WTC11 (cell line): ENCODE results near the gene HMGN4. TPM values are rescaled to one million over a fixed set of nuclear protein-coding genes. Genes with fewer than 3 reads are reported as not detected.

Source experiments
- ATAC-seq: fragments of 200-7000 bp; cut with Tn5 transposase; 2 replicates; pipeline ENCODE4 v1.10.0; 2021; ENCODE audit warnings: mild to moderate bottlenecking, moderate library complexity
- CTCF ChIA-PET: fragments of 300-600 bp; sonication (Branson Sonifier 250); formaldehyde crosslinking; loops from one replicate; lab custom pipeline; 2021; ENCODE audit warnings: antibody characterized with exemption; lab: Charles Lee
- POLR2A ChIA-PET: fragments of 350-600 bp; sonication (Branson Sonifier 250); formaldehyde crosslinking; loops from one replicate; lab custom pipeline; 2021; ENCODE audit warnings: antibody characterized with exemption; lab: Charles Lee
- DNase-seq: peaks from one replicate; pipeline ENCODE4 v3.0.0; 2021; ENCODE audit warnings: low spot score
- H3K27ac Mint-ChIP-seq: 2 replicates; pipeline ENCODE4 v1.8.0; 2021; ENCODE audit warnings: mixed read lengths
- H3K27me3 Mint-ChIP-seq: 2 replicates; pipeline ENCODE4 v1.8.0; 2021; ENCODE audit warnings: low read depth, mild to moderate bottlenecking, moderate library complexity, mixed read lengths
- H3K36me3 Mint-ChIP-seq: 2 replicates; pipeline ENCODE4 v1.8.0; 2021; ENCODE audit warnings: mixed read lengths
- H3K4me1 Mint-ChIP-seq: 2 replicates; pipeline ENCODE4 v1.8.0; 2022; ENCODE audit warnings: mixed read lengths
- H3K4me3 Mint-ChIP-seq: 2 replicates; pipeline ENCODE4 v1.8.0; 2021; ENCODE audit warnings: mild to moderate bottlenecking, moderate library complexity, mixed read lengths
- H3K9me3 Mint-ChIP-seq: 2 replicates; pipeline ENCODE4 v1.8.0; 2021; ENCODE audit warnings: mixed read lengths
- CBFB ChIP-seq: sonication (generic); formaldehyde crosslinking; IDR thresholded peaks from 2 replicates; pipeline ENCODE4 v1.8.1; 2022; ENCODE audit warnings: mild to moderate bottlenecking, low read depth, missing genetic modification reagents
- CREM ChIP-seq: sonication (generic); formaldehyde crosslinking; IDR thresholded peaks from 2 replicates; pipeline ENCODE4 v1.8.1; 2022; ENCODE audit warnings: mild to moderate bottlenecking, missing genetic modification reagents, moderate library complexity
- FOXJ3 ChIP-seq: sonication (generic); formaldehyde crosslinking; IDR thresholded peaks from 2 replicates; pipeline ENCODE4 v1.9.0; 2021; ENCODE audit warnings: missing genetic modification reagents, mild to moderate bottlenecking, borderline replicate concordance
- FOXK1 ChIP-seq: sonication (generic); formaldehyde crosslinking; IDR thresholded peaks from 2 replicates; pipeline ENCODE4 v1.8.0; 2022; ENCODE audit warnings: mild to moderate bottlenecking, moderate library complexity, missing genetic modification reagents
- FOXP1 ChIP-seq: sonication (generic); formaldehyde crosslinking; IDR thresholded peaks from 2 replicates; pipeline ENCODE4 v1.8.0; 2022; ENCODE audit warnings: missing genetic modification reagents, mild to moderate bottlenecking, moderate library complexity, borderline replicate concordance
- GRHL2 ChIP-seq: fragments of 250-450 bp; sonication (Bioruptor Pico); IDR thresholded peaks from 2 replicates; pipeline ENCODE4 v1.8.0; 2022; ENCODE audit warnings: mild to moderate bottlenecking, moderate library complexity; ENCODE audit not compliant: insufficient replicate concordance, severe bottlenecking
- ZNF423 ChIP-seq: fragments of 250-450 bp; sonication (Bioruptor Pico); IDR thresholded peaks from 2 replicates; pipeline ENCODE4 v2.1.2; 2022; ENCODE audit warnings: mild to moderate bottlenecking, moderate library complexity
- total RNA-seq: library from RNA; stranded (reverse); gene quantifications from 3 replicates; pipeline ENCODE4 v1.2.3, GENCODE V29; 2021
- TF ChIP-seq, protein P1 (sequence below): sonication (generic); formaldehyde crosslinking; conservative IDR thresholded peaks from 2 replicates; pipeline ENCODE4 v1.8.1; 2023; ENCODE audit warnings: mild to moderate bottlenecking, low read depth, missing genetic modification reagents, moderate library complexity
- TF ChIP-seq, protein P2 (sequence below): fragments of 250-450 bp; sonication (Bioruptor Pico); IDR thresholded peaks from 2 replicates; pipeline ENCODE4 v1.9.0; 2021; ENCODE audit warnings: mild to moderate bottlenecking, borderline replicate concordance
- TF ChIP-seq, protein P3 (sequence below): sonication (generic); formaldehyde crosslinking; IDR thresholded peaks from 2 replicates; pipeline ENCODE4 v1.8.0; 2022; ENCODE audit warnings: mild to moderate bottlenecking, missing genetic modification reagents
- TF ChIP-seq, protein P4 (sequence below): fragments of 250-450 bp; sonication (Bioruptor Pico); conservative IDR thresholded peaks from 2 replicates; pipeline ENCODE4 v1.9.0; 2021; ENCODE audit warnings: mild to moderate bottlenecking
- TF ChIP-seq, protein P5 (sequence below): sonication (generic); formaldehyde crosslinking; IDR thresholded peaks from 2 replicates; pipeline ENCODE4 v1.8.0; 2022; ENCODE audit warnings: missing genetic modification reagents

The HMGN4 gene
- total RNA-seq, 1 experiment from 2014 or later, result 57.1 TPM

DNA sequence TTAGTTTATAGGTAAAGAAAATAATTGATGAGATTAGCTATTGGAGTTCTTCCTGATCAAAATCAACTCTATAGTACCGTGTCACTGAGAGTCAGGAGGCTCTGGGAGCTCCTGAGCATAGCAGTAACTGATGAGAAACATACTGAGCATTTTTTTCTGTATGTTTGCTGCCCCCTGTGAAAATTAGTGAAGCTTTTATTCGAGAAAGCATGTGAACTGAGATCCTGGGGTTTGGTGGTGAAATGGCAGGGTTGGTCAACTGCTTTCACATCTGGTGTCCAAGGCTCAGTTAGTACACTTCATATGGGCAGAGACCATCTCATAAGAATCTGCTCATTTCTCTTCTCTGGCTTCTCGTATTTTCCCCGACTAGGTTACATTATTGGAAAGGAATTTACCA, 54.5 kb downstream of the HMGN4 start:
- no peak for ATAC-seq
- Mint-ChIP-seq H3K9me3 (peaks cover 3% of the 10 kb centered on the region; the same call in 1 of the 2 replicates), H3K36me3 (no peaks in the 10 kb centered on the region)
- TF ChIP-seq ZNF423 (CRISPR knock-in tag) (no peak), FOXK1 (CRISPR knock-in tag) (no peak), GRHL2 (no peak), FOXP1 (CRISPR knock-in tag) (no peak), CREM (CRISPR knock-in tag) (no peak), CBFB (CRISPR knock-in tag) (no peak), FOXJ3 (CRISPR knock-in tag) (no peak)
- TF ChIP-seq, protein P1, sequence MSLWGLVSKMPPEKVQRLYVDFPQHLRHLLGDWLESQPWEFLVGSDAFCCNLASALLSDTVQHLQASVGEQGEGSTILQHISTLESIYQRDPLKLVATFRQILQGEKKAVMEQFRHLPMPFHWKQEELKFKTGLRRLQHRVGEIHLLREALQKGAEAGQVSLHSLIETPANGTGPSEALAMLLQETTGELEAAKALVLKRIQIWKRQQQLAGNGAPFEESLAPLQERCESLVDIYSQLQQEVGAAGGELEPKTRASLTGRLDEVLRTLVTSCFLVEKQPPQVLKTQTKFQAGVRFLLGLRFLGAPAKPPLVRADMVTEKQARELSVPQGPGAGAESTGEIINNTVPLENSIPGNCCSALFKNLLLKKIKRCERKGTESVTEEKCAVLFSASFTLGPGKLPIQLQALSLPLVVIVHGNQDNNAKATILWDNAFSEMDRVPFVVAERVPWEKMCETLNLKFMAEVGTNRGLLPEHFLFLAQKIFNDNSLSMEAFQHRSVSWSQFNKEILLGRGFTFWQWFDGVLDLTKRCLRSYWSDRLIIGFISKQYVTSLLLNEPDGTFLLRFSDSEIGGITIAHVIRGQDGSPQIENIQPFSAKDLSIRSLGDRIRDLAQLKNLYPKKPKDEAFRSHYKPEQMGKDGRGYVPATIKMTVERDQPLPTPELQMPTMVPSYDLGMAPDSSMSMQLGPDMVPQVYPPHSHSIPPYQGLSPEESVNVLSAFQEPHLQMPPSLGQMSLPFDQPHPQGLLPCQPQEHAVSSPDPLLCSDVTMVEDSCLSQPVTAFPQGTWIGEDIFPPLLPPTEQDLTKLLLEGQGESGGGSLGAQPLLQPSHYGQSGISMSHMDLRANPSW (CRISPR knock-in tag), result no peak
- TF ChIP-seq, protein P2, sequence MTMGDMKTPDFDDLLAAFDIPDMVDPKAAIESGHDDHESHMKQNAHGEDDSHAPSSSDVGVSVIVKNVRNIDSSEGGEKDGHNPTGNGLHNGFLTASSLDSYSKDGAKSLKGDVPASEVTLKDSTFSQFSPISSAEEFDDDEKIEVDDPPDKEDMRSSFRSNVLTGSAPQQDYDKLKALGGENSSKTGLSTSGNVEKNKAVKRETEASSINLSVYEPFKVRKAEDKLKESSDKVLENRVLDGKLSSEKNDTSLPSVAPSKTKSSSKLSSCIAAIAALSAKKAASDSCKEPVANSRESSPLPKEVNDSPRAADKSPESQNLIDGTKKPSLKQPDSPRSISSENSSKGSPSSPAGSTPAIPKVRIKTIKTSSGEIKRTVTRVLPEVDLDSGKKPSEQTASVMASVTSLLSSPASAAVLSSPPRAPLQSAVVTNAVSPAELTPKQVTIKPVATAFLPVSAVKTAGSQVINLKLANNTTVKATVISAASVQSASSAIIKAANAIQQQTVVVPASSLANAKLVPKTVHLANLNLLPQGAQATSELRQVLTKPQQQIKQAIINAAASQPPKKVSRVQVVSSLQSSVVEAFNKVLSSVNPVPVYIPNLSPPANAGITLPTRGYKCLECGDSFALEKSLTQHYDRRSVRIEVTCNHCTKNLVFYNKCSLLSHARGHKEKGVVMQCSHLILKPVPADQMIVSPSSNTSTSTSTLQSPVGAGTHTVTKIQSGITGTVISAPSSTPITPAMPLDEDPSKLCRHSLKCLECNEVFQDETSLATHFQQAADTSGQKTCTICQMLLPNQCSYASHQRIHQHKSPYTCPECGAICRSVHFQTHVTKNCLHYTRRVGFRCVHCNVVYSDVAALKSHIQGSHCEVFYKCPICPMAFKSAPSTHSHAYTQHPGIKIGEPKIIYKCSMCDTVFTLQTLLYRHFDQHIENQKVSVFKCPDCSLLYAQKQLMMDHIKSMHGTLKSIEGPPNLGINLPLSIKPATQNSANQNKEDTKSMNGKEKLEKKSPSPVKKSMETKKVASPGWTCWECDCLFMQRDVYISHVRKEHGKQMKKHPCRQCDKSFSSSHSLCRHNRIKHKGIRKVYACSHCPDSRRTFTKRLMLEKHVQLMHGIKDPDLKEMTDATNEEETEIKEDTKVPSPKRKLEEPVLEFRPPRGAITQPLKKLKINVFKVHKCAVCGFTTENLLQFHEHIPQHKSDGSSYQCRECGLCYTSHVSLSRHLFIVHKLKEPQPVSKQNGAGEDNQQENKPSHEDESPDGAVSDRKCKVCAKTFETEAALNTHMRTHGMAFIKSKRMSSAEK, result no peak
- TF ChIP-seq, protein P3, sequence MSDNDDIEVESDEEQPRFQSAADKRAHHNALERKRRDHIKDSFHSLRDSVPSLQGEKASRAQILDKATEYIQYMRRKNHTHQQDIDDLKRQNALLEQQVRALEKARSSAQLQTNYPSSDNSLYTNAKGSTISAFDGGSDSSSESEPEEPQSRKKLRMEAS (CRISPR knock-in tag), result no peak
- TF ChIP-seq, protein P4, sequence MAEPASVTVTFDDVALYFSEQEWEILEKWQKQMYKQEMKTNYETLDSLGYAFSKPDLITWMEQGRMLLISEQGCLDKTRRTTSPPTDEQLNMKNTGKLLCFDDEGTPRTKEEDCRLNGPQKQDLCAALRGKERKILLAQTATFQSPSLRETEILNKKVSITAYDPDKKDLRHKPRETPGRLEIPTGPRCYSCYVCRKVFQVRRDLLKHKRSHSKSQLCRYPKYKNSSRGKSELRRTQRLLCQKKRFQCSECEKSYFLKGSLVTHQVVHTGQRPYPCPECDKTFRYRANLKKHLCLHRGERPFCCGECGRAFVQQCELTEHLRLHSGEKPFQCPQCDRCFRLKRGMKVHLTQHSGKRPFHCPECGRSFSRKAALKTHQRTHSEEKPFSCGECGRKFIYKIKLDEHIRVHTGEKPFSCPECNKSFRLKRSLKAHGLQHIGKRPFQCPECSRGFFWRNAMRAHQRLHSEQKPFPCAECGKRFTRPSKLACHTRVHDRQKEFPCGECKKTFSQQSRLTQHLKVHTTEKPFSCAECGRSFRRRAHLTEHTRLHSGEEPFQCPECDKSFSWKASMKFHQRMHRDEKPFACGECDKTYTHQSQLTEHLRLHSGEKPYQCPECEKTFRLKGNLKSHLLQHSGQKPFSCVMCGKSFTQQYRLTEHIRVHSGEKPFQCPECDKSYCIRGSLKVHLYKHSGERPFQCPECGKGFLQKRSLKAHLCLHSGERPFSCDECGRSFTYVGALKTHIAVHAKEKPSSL, result no peak
- TF ChIP-seq, protein P5, sequence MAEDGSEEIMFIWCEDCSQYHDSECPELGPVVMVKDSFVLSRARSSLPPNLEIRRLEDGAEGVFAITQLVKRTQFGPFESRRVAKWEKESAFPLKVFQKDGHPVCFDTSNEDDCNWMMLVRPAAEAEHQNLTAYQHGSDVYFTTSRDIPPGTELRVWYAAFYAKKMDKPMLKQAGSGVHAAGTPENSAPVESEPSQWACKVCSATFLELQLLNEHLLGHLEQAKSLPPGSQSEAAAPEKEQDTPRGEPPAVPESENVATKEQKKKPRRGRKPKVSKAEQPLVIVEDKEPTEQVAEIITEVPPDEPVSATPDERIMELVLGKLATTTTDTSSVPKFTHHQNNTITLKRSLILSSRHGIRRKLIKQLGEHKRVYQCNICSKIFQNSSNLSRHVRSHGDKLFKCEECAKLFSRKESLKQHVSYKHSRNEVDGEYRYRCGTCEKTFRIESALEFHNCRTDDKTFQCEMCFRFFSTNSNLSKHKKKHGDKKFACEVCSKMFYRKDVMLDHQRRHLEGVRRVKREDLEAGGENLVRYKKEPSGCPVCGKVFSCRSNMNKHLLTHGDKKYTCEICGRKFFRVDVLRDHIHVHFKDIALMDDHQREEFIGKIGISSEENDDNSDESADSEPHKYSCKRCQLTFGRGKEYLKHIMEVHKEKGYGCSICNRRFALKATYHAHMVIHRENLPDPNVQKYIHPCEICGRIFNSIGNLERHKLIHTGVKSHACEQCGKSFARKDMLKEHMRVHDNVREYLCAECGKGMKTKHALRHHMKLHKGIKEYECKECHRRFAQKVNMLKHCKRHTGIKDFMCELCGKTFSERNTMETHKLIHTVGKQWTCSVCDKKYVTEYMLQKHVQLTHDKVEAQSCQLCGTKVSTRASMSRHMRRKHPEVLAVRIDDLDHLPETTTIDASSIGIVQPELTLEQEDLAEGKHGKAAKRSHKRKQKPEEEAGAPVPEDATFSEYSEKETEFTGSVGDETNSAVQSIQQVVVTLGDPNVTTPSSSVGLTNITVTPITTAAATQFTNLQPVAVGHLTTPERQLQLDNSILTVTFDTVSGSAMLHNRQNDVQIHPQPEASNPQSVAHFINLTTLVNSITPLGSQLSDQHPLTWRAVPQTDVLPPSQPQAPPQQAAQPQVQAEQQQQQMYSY (CRISPR knock-in tag), result no peak
- TF ChIP-seq, all 79 proteins: peak for 0
- DNase-seq, result no peak
- H3K27ac Mint-ChIP-seq, result no peak overlapping the region
- POLR2A ChIA-PET, result no interaction called here
- H3K4me3 Mint-ChIP-seq, result peak overlapping the region; percentile 42
- CTCF ChIA-PET, result interaction anchor here (5.3 to 5.7 kb wide), 2 partner anchors 18 to 250 kb away, joined by 66 to 181 read pairs; no protein-coding TSS in a partner anchor
- H3K4me1 Mint-ChIP-seq, result peaks cover 5% of the 10 kb centered on the region
- H3K27me3 Mint-ChIP-seq, result peaks cover 17% of the 10 kb centered on the region; the same call in 1 of the 2 replicates
